Mammary epithelial cell (primary cell): ENCODE results near the gene PPARD.

Source experiments
- EZH2 ChIP-seq: IDR thresholded peaks from 2 replicates; pipeline ENCODE4 v1.6.1; 2012; ENCODE audit warnings: low read length, inconsistent platforms, borderline replicate concordance
- TF ChIP-seq, protein P1 (sequence below), 2 donors: IDR thresholded peaks in 1 of 2; conservative IDR thresholded peaks in 1 of 2; 2 replicates each; pipeline ENCODE4 v1.5.1; 2011 to 2012; ENCODE audit warnings: inconsistent platforms in 2 of 2, low read length in 2 of 2, mild to moderate bottlenecking in 2 of 2, control low read depth in 1 of 2, low read depth in 1 of 2; ENCODE audit not compliant: insufficient read depth in 1 of 2; ENCODE audit errors: extremely low read depth in 1 of 2

DNA sequence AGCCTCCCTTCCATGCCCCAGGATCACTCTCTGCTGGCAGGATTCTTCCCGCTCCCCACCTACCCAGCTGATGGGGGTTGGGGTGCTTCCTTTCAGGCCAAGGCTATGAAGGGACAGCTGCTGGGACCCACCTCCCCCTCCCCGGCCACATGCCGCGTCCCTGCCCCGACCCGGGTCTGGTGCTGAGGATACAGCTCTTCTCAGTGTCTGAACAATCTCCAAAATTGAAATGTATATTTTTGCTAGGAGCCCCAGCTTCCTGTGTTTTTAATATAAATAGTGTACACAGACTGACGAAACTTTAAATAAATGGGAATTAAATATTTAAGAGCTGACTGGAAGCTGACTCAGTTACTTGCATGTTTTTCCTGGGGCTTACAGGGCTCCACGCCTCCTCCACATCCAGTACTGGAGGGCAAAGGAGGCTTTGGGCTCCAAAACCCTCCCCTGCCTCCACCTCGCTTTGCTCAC lies 85.5 kb downstream of the PPARD start:
- no peak for TF ChIP-seq EZH2
- TF ChIP-seq, protein P1, sequence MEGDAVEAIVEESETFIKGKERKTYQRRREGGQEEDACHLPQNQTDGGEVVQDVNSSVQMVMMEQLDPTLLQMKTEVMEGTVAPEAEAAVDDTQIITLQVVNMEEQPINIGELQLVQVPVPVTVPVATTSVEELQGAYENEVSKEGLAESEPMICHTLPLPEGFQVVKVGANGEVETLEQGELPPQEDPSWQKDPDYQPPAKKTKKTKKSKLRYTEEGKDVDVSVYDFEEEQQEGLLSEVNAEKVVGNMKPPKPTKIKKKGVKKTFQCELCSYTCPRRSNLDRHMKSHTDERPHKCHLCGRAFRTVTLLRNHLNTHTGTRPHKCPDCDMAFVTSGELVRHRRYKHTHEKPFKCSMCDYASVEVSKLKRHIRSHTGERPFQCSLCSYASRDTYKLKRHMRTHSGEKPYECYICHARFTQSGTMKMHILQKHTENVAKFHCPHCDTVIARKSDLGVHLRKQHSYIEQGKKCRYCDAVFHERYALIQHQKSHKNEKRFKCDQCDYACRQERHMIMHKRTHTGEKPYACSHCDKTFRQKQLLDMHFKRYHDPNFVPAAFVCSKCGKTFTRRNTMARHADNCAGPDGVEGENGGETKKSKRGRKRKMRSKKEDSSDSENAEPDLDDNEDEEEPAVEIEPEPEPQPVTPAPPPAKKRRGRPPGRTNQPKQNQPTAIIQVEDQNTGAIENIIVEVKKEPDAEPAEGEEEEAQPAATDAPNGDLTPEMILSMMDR (conservative IDR thresholded peaks at IDR 0.05 in 1 of 2, IDR thresholded peaks at IDR 0.05 in 1 of 2; ENCODE audit: extremely low read depth in 1 of 2, insufficient read depth in 1 of 2, low read depth in 1 of 2, low read length in 2 of 2): no peak
